ENCODE data around the gene DUSP28. TPM values are rescaled to one million over a fixed set of nuclear protein-coding genes. Genes with fewer than 3 reads are reported as not detected.

The DUSP28 gene, protein sequence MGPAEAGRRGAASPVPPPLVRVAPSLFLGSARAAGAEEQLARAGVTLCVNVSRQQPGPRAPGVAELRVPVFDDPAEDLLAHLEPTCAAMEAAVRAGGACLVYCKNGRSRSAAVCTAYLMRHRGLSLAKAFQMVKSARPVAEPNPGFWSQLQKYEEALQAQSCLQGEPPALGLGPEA
- total RNA-seq, result 10 to 100 TPM in 1 of 4 donors, 1 to 10 TPM in 3; 3.4 to 10.8 (median 6.2) TPM

DNA sequence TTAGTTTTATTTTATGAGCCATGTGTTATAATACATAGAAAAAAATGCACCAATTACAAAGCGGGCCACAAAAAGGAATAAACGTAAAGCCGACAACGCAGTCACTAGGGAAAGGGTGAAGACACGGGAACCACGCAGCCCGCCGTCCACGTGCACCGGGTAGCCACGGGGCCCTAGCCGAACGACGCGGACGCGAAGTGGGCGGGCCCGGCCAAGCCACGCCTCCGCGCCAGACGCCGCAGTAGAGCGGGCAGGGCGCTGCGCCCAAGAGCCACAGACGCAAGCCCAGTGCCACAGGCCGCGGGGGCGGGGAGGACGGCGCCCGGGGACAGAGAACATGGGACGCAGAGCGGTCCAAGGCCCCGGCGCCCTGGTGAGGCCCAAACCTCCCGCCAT, at the start of gene DUSP28:
DUSP28 (plus strand) TSS at position 274 of the 396 bp plus-strand sequence. CDS start 328 bp downstream, outside the sequence.
- H3K36me3 ChIP-seq, result no peaks in the 10 kb centered on the region
- no peaks in the 10 kb centered on the region for H3K9me3 ChIP-seq

DNA sequence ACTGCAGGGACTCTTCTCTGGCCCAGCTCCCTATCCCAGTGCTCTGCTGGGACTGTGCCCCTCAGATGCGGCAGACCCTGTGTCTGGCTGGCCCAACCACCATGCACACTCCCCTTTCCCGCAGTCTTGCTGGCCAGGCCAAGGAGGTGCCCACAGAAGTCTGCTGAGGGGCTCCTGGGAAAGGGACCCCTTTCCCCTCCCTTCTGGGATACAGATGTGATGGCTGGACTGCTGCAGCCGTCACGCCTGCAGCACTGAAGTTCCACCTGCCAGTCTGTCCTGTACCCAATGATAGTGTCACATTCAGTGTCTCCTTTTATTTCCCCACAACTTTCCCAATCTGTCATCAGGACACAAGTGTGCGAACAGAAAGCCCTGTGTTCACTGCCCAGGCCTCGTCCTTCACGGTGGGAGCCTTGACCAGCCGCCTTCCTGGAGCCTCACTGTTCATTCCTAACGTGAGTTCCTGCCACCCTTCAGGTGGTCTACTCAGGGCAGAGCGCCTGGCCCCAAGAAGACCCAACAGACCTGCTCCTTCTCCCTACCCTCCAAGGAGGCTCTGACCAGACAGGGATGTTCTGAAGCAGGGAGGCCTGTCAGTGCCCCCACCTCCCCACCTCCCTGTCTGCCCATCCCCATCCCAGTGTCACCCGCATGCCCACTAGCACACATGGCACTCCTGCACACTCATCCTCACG, 49.5 kb upstream of the DUSP28 start:
- Histone ChIP-seq H3K27me3 (no peaks in the 10 kb centered on the region), H3K27ac (no peak overlapping the region), H3K4me1 (peaks cover 0 to 5% (median 0%) of the 10 kb centered on the region in 4 donors), H3K9me3 (no peaks in the 10 kb centered on the region), H3K36me3 (no peaks in the 10 kb centered on the region), H3K4me3 (no peak overlapping the region)
- 97 to 100% methylated on average over 1 to 12 of the region's 12 CpGs for WGBS, 2 donors (ENCODE audit: low coverage in 1 of 2)
- DNase-seq, result no peak
- no peak for TF ChIP-seq EP300 (IDR thresholded peaks at IDR 0.05; ENCODE audit: low read depth)
- in situ Hi-C loops (cut with MboI; ENCODE audit: low pct_ligation_motif_present in 1 of 4, low pct_unique_long_range_greater_than_20kb in 1 of 4, low sequenced_read_pairs in 3 of 4), result loop anchor here in 2 of 4 donors (25.0 kb wide), 1 partner anchor 202 kb away; no protein-coding TSS in a partner anchor
- intact Hi-C loops (cut with DNase I; ENCODE audit: low total_unique reads), result no loop called here

More for the DNA sequence above, at the start of gene DUSP28:
- H3K27me3 ChIP-seq, result no peaks in the 10 kb centered on the region
- in situ Hi-C loops (cut with MboI; ENCODE audit: low pct_ligation_motif_present in 1 of 4, low pct_unique_long_range_greater_than_20kb in 1 of 4, low sequenced_read_pairs in 3 of 4) (no loop called here), intact Hi-C loops (cut with DNase I; ENCODE audit: low total_unique reads) (no loop called here)
- H3K4me3 ChIP-seq, result peak within 1 kb of the TSS; percentile 73 to 97 (median 85)
- H3K27ac ChIP-seq, result peak within 1 kb of the TSS; percentile 98 to 100 (median 100)
- 0 to 1% methylated on average over 12 to 36 of the region's 39 CpGs for WGBS, 2 donors (ENCODE audit: low coverage in 1 of 2)
- TF ChIP-seq POLR2A (IDR thresholded peaks at IDR 0.05), result peak; percentile 94
- TF ChIP-seq EP300 (IDR thresholded peaks at IDR 0.05; ENCODE audit: low read depth), result no peak
- TF ChIP-seq POLR2AphosphoS5 (IDR thresholded peaks at IDR 0.05), result peak; percentile 95 to 97 (median 96)
- H3K4me1 ChIP-seq, result peaks cover 30 to 60% (median 41%) of the 10 kb centered on the region in 4 donors
- DNase-seq, result peak; percentile 94

DNA sequence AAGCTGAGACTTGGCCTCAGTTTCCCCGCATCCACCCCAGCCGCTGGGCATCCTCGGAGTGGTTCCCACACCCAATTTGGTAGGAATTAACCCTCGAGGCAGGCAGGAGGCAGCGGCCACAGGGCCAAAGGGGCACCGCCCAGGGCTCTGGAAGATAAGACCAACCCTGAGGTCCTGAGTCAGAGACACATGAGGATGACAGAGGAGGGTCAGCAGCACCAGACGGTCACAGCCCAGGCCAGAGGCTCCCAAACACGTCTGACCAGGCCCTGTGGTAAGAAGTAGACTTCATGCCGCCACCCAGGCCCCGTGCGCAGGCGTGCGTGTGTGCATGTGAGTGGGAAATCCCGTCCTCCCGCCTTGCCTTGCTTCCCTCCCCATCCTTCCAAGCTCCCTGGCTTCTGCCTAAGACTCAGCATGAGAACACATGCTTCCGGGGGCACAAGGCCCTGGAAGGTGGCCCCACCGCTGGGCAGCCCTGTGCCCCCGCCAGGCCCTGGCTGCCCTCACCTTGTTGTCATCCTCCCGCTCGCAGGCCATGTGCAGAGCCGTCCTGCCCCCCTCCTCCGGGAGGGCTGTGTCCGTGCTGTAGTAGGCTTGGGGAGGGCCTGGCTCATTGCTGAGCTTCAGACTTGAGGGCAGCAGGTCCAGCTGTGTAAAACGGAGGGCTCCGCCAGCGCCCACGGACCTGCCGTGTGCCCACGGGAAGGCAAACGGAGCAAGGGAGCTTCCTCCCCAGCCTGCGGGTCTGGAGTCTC, 48.6 kb upstream of the DUSP28 start:
- intact Hi-C loops (cut with DNase I; ENCODE audit: low total_unique reads), result no loop called here

DNA sequence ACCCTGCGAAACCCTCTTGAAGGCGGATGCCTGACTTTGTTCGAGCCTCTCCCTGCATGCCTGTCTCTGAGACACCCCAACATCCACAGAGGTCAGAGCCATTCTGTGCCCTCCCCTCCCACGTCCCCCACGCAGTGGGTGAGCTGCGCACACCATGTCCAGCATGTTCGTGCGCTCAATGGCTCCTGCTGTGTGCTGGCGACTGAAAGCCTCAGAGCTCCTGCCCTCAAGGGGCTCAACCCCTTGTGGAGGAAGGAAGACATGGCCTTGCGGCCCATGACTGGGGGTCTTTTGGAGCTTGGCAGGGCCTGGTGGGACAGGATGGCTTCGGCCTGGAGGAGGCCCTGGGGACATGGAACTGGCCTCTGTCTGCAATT, 48.1 kb upstream of the DUSP28 start:
- Histone ChIP-seq H3K27me3 (no peaks in the 10 kb centered on the region), H3K27ac (no peak overlapping the region), H3K9me3 (no peaks in the 10 kb centered on the region), H3K4me1 (peaks cover 0 to 5% (median 0%) of the 10 kb centered on the region in 4 donors), H3K4me3 (no peak overlapping the region), H3K36me3 (no peaks in the 10 kb centered on the region)
- 98% methylated on average over 7 of the region's 11 CpGs; no CpG with 5 or more reads in 1 of the 2 donors for WGBS, 2 donors (ENCODE audit: low coverage in 1 of 2)
- intact Hi-C loops (cut with DNase I; ENCODE audit: low total_unique reads), result no loop called here
- in situ Hi-C loops (cut with MboI; ENCODE audit: low pct_ligation_motif_present in 1 of 4, low pct_unique_long_range_greater_than_20kb in 1 of 4, low sequenced_read_pairs in 3 of 4), result loop anchor here in 2 of 4 donors (25.0 kb wide), 1 partner anchor 200 kb away; no protein-coding TSS in a partner anchor
- DNase-seq, result no peak
- TF ChIP-seq POLR2A (IDR thresholded peaks at IDR 0.05) (no peak), POLR2AphosphoS5 (IDR thresholded peaks at IDR 0.05) (no peak), EP300 (IDR thresholded peaks at IDR 0.05; ENCODE audit: low read depth) (no peak)
- TF ChIP-seq, protein P1, sequence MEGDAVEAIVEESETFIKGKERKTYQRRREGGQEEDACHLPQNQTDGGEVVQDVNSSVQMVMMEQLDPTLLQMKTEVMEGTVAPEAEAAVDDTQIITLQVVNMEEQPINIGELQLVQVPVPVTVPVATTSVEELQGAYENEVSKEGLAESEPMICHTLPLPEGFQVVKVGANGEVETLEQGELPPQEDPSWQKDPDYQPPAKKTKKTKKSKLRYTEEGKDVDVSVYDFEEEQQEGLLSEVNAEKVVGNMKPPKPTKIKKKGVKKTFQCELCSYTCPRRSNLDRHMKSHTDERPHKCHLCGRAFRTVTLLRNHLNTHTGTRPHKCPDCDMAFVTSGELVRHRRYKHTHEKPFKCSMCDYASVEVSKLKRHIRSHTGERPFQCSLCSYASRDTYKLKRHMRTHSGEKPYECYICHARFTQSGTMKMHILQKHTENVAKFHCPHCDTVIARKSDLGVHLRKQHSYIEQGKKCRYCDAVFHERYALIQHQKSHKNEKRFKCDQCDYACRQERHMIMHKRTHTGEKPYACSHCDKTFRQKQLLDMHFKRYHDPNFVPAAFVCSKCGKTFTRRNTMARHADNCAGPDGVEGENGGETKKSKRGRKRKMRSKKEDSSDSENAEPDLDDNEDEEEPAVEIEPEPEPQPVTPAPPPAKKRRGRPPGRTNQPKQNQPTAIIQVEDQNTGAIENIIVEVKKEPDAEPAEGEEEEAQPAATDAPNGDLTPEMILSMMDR (IDR thresholded peaks at IDR 0.05), result no peak

More for the DNA sequence above, 48.6 kb upstream of the DUSP28 start:
- WGBS, 2 donors (ENCODE audit: low coverage in 1 of 2), result 96% methylated on average over 22 of the region's 31 CpGs; no CpG with 5 or more reads in 1 of the 2 donors
- Histone ChIP-seq H3K36me3 (no peaks in the 10 kb centered on the region), H3K27me3 (no peaks in the 10 kb centered on the region), H3K9me3 (no peaks in the 10 kb centered on the region), H3K4me1 (peaks cover 0 to 5% (median 0%) of the 10 kb centered on the region in 4 donors), H3K27ac (no peak overlapping the region), H3K4me3 (no peak overlapping the region)
- no peak for TF ChIP-seq POLR2A (IDR thresholded peaks at IDR 0.05)
- no peak for TF ChIP-seq EP300 (IDR thresholded peaks at IDR 0.05; ENCODE audit: low read depth)
- DNase-seq, result no peak
- in situ Hi-C loops (cut with MboI; ENCODE audit: low pct_ligation_motif_present in 1 of 4, low pct_unique_long_range_greater_than_20kb in 1 of 4, low sequenced_read_pairs in 3 of 4), result loop anchor here in 2 of 4 donors (25.0 kb wide), 1 partner anchor 201 kb away; no protein-coding TSS in a partner anchor

DNA sequence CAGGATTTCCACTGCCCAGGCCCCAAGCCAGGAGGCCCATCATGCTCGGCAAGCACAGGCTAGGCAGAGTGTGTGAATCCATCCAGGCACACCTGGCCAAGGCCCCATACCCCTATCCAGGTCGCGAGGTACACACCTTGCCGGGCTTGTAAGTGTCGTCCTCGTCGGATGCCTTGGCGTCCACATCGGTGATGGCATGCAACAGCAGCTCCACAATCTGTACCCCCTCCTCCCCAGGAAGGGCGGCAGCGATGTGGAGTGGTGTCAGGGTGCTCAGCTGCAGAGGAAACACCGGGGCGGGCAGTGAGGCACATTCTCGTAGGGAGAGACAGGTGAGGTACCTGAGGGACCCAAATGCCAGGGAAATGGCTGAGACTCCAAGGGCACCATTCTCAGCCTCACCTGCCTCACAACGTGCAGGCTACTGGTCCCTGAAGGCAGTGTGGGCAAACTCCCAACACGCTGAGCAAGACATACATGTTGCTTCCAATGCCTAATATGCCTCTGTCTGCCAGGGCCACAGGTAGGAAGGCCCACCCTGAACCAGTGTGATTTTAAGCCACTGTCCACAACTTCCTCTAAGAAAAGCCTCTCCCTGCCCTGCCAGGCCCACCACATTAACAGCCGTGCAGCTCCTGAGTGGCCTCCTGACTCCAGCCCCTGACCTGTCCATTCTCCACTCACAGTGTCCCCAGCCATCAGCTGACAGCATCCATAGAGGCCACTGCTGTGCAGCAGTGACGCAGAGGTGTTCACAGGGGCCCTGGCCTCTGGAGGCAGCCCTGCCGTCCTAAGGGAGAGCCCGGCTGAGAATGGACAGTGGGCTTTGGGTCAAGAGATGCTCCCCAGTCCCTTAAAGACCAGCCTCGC, 47.3 kb upstream of the DUSP28 start:
- Histone ChIP-seq H3K4me1 (peaks cover 0 to 5% (median 0%) of the 10 kb centered on the region in 4 donors), H3K36me3 (no peaks in the 10 kb centered on the region), H3K9me3 (no peaks in the 10 kb centered on the region), H3K27me3 (no peaks in the 10 kb centered on the region), H3K27ac (no peak overlapping the region), H3K4me3 (no peak overlapping the region)
- in situ Hi-C loops (cut with MboI; ENCODE audit: low pct_ligation_motif_present in 1 of 4, low pct_unique_long_range_greater_than_20kb in 1 of 4, low sequenced_read_pairs in 3 of 4) (loop anchor here in 2 of 4 donors (25.0 kb wide), 1 partner anchor 199 kb away; no protein-coding TSS in a partner anchor), intact Hi-C loops (cut with DNase I; ENCODE audit: low total_unique reads) (no loop called here)
- TF ChIP-seq EP300 (IDR thresholded peaks at IDR 0.05; ENCODE audit: low read depth) (no peak), POLR2AphosphoS5 (IDR thresholded peaks at IDR 0.05) (no peak), POLR2A (IDR thresholded peaks at IDR 0.05) (no peak)
- TF ChIP-seq, protein P1 (IDR thresholded peaks at IDR 0.05), result no peak
- WGBS, 2 donors (ENCODE audit: low coverage in 1 of 2), result 96% methylated on average over 21 of the region's 21 CpGs; no CpG with 5 or more reads in 1 of the 2 donors
- no peak for DNase-seq

Measured in transverse colon (tissue), 4 donors.